ENCODE results near the gene PKD2L1.

PKD2L1 gene

GRCh38 chr10:100328198-100328597 lies 1.8 kb downstream of the PKD2L1 start:
- Histone ChIP-seq H3K4me3 (ENCODE audit: low read depth, low read length) (no peak overlapping the region), H3K27ac (no peak overlapping the region), H3K9me3 (ENCODE audit: control insufficient read depth, low read length) (no peaks in the 10 kb centered on the region), H3K36me3 (ENCODE audit: control insufficient read depth, insufficient read depth, low read length) (no peaks in the 10 kb centered on the region), H2AFZ (no peak overlapping the region), H3K4me1 (no peaks in the 10 kb centered on the region), H3K27me3 (ENCODE audit: control insufficient read depth, insufficient read depth, low read length) (no peaks in the 10 kb centered on the region), H3K79me2 (no peaks in the 10 kb centered on the region), H3K9ac (no peak overlapping the region), H3K4me2 (ENCODE audit: low read length) (no peak overlapping the region)
- no peak for TF ChIP-seq CTCF (IDR thresholded peaks at IDR 0.05)

GRCh38 chr10:100327718-100328009 lies 2.4 kb downstream of the PKD2L1 start:
- Histone ChIP-seq H3K27ac (no peak overlapping the region), H3K27me3 (ENCODE audit: control insufficient read depth, insufficient read depth, low read length) (no peaks in the 10 kb centered on the region), H3K4me2 (ENCODE audit: low read length) (no peak overlapping the region)

GRCh38 chr10:100327007-100327717 lies 2.9 kb downstream of the PKD2L1 start:
- no peaks in the 10 kb centered on the region for H3K27me3 ChIP-seq (ENCODE audit: control insufficient read depth, insufficient read depth, low read length)
- H3K9ac ChIP-seq, result no peak overlapping the region
- no peak overlapping the region for H2AFZ ChIP-seq
- H3K4me2 ChIP-seq (ENCODE audit: low read length), result no peak overlapping the region
- no peaks in the 10 kb centered on the region for H3K79me2 ChIP-seq
- TF ChIP-seq CTCF (IDR thresholded peaks at IDR 0.05), result no peak
- H3K36me3 ChIP-seq (ENCODE audit: control insufficient read depth, insufficient read depth, low read length), result no peaks in the 10 kb centered on the region
- no peaks in the 10 kb centered on the region for H3K9me3 ChIP-seq (ENCODE audit: control insufficient read depth, low read length)
- H3K27ac ChIP-seq, result no peak overlapping the region
- no peaks in the 10 kb centered on the region for H3K4me1 ChIP-seq
- no peak overlapping the region for H3K4me3 ChIP-seq (ENCODE audit: low read depth, low read length)

More at GRCh38 chr10:100327718-100328009, 2.4 kb downstream of the PKD2L1 start:
- Histone ChIP-seq H2AFZ (no peak overlapping the region), H3K4me1 (no peaks in the 10 kb centered on the region), H3K4me3 (ENCODE audit: low read depth, low read length) (no peak overlapping the region), H3K36me3 (ENCODE audit: control insufficient read depth, insufficient read depth, low read length) (no peaks in the 10 kb centered on the region), H3K79me2 (no peaks in the 10 kb centered on the region), H3K9ac (no peak overlapping the region), H3K9me3 (ENCODE audit: control insufficient read depth, low read length) (no peaks in the 10 kb centered on the region)
- TF ChIP-seq CTCF (IDR thresholded peaks at IDR 0.05), result no peak

GRCh38 chr10:100325158-100325557 lies 4.9 kb downstream of the PKD2L1 start:
- no peak overlapping the region for H2AFZ ChIP-seq
- no peak overlapping the region for H3K4me2 ChIP-seq (ENCODE audit: low read length)
- no peaks in the 10 kb centered on the region for H3K4me1 ChIP-seq
- H3K9ac ChIP-seq, result no peak overlapping the region
- no peak for TF ChIP-seq CTCF (IDR thresholded peaks at IDR 0.05)
- H3K36me3 ChIP-seq (ENCODE audit: control insufficient read depth, insufficient read depth, low read length), result no peaks in the 10 kb centered on the region
- H3K27ac ChIP-seq, result no peak overlapping the region
- no peaks in the 10 kb centered on the region for H3K9me3 ChIP-seq (ENCODE audit: control insufficient read depth, low read length)
- H3K4me3 ChIP-seq (ENCODE audit: low read depth, low read length), result no peak overlapping the region
- H3K27me3 ChIP-seq (ENCODE audit: control insufficient read depth, insufficient read depth, low read length), result no peaks in the 10 kb centered on the region
- H3K79me2 ChIP-seq, result no peaks in the 10 kb centered on the region

GRCh38 chr10:100319707-100320402 lies 10.2 kb downstream of the PKD2L1 start:
- no peak for TF ChIP-seq CTCF (IDR thresholded peaks at IDR 0.05)
- H3K79me2 ChIP-seq, result no peaks in the 10 kb centered on the region
- H3K9ac ChIP-seq, result no peak overlapping the region
- no peaks in the 10 kb centered on the region for H3K27me3 ChIP-seq (ENCODE audit: control insufficient read depth, insufficient read depth, low read length)
- H3K9me3 ChIP-seq (ENCODE audit: control insufficient read depth, low read length), result no peaks in the 10 kb centered on the region
- no peak overlapping the region for H2AFZ ChIP-seq
- no peaks in the 10 kb centered on the region for H3K36me3 ChIP-seq (ENCODE audit: control insufficient read depth, insufficient read depth, low read length)
- H3K4me3 ChIP-seq (ENCODE audit: low read depth, low read length), result no peak overlapping the region
- H3K4me2 ChIP-seq (ENCODE audit: low read length), result no peak overlapping the region
- H3K27ac ChIP-seq, result no peak overlapping the region
- H3K4me1 ChIP-seq, result no peaks in the 10 kb centered on the region
